Mucosa of stomach (tissue), 1 donor: ENCODE data around the gene SMO.

Experiments
- H3K27me3 ChIP-seq: one replicate; pipeline ENCODE4 v1.7.0; 2013; ENCODE audit warnings: mild to moderate bottlenecking, low read length; ENCODE audit not compliant: control insufficient read depth, insufficient read depth
- H3K36me3 ChIP-seq: one replicate; pipeline ENCODE4 v1.7.0; 2013; ENCODE audit warnings: low read length; ENCODE audit not compliant: control insufficient read depth, insufficient read depth
- H3K4me1 ChIP-seq: one replicate; pipeline ENCODE4 v1.7.0; 2013; ENCODE audit warnings: mild to moderate bottlenecking, low read length; ENCODE audit not compliant: control insufficient read depth, insufficient read depth
- H3K4me3 ChIP-seq: one replicate; pipeline ENCODE4 v1.7.0; 2013; ENCODE audit warnings: low read length
- H3K9ac ChIP-seq: one replicate; pipeline ENCODE4 v1.7.0; 2013; ENCODE audit warnings: mild to moderate bottlenecking, low read length, moderate library complexity
- H3K9me3 ChIP-seq: one replicate; pipeline ENCODE4 v1.7.0; 2013; ENCODE audit warnings: mild to moderate bottlenecking, low read length, moderate library complexity; ENCODE audit not compliant: control insufficient read depth
- donor health status: Pancreatic carcinoma.

Gene SMO

DNA sequence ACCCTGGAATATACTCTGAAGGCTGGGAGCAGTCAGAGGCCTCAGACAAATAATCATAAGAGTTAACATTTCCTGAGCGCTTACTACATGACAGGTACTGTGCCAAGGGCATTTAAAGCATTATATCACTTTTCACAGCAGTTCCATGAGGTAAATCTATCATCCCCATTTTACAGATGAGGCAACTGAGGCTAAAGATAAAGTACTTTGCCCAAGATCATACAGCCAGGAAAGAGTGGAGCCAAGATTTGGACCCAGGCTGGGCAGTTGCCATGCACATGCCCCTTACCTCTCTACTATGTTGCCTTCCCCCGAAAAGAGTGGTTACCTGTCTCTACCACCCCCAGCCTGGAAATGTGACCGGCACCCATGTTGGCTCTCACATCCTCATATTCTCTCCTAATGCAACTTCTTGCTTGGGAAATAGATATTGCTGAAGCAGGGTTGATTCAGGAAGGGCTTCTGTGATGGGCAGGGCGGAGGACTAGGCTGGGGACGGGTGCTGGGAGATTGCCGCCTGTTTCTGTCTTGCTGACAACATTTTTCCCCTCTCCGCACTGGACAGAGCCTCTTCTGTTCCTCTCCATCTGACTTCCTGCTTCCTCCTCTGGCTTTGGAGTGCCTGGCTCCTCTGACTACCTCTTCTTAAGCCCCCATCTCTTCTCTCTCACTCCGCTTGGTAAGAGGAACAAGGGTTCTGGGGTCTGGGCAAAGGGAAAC, 13.8 kb downstream of the SMO start:
- no peaks in the 10 kb centered on the region for H3K4me1 ChIP-seq
- no peaks in the 10 kb centered on the region for H3K27me3 ChIP-seq
- no peaks in the 10 kb centered on the region for H3K36me3 ChIP-seq
- H3K9me3 ChIP-seq: no peaks in the 10 kb centered on the region
- H3K9ac ChIP-seq: no peak overlapping the region
- H3K4me3 ChIP-seq: no peak overlapping the region

DNA sequence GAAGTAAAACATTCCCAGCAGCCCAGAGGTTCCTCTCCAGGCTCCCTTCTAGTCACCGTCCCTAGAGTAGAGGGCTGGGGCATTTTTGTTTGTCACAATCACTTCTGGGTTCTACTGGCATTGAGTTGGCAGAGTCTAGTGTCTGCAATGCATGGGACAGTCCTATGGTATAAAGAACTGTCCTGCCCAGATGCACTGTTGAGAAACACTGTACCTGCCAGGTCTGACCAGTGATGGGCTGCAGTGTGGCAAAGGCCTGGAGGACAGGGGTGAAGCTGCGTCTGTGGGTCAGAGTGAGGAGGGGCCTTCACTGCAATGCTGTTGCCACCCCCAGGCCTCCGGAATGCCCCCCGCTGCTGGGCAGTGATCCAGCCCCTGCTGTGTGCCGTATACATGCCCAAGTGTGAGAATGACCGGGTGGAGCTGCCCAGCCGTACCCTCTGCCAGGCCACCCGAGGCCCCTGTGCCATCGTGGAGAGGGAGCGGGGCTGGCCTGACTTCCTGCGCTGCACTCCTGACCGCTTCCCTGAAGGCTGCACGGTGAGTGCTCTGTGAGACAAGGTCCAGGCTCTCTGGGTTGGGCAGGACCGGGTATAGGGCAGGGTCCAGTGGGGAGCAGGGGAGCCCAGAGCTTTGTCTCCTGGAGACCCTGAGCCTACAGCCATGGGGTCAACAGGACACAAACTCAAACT, 14.8 kb downstream of the SMO start:
- no peaks in the 10 kb centered on the region for H3K9me3 ChIP-seq
- H3K4me3 ChIP-seq: no peak overlapping the region
- H3K27me3 ChIP-seq: no peaks in the 10 kb centered on the region
- no peaks in the 10 kb centered on the region for H3K36me3 ChIP-seq
- H3K4me1 ChIP-seq: no peaks in the 10 kb centered on the region
- no peak overlapping the region for H3K9ac ChIP-seq

DNA sequence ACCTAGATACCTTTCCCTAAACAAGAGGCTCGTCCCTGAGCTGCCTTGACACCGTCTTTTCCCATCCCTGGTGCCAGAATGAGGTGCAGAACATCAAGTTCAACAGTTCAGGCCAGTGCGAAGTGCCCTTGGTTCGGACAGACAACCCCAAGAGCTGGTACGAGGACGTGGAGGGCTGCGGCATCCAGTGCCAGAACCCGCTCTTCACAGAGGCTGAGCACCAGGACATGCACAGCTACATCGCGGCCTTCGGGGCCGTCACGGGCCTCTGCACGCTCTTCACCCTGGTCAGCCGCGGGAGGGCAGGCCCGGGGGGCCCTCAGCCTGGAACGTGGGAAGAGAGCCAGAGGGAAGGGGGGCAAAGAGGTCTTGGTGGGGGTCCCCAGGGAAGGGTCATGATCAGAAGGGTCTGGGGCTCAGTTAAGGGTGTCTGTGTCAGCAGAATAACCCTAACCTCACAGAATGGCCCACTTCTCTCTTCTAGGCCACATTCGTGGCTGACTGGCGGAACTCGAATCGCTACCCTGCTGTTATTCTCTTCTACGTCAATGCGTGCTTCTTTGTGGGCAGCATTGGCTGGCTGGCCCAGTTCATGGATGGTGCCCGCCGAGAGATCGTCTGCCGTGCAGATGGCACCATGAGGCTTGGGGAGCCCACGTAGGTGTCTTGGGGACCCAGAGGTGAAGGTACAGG, 16.8 kb downstream of the SMO start:
- no peaks in the 10 kb centered on the region for H3K9me3 ChIP-seq
- no peaks in the 10 kb centered on the region for H3K4me1 ChIP-seq
- H3K4me3 ChIP-seq: no peak overlapping the region
- H3K27me3 ChIP-seq: no peaks in the 10 kb centered on the region
- H3K36me3 ChIP-seq: no peaks in the 10 kb centered on the region
- no peak overlapping the region for H3K9ac ChIP-seq

DNA sequence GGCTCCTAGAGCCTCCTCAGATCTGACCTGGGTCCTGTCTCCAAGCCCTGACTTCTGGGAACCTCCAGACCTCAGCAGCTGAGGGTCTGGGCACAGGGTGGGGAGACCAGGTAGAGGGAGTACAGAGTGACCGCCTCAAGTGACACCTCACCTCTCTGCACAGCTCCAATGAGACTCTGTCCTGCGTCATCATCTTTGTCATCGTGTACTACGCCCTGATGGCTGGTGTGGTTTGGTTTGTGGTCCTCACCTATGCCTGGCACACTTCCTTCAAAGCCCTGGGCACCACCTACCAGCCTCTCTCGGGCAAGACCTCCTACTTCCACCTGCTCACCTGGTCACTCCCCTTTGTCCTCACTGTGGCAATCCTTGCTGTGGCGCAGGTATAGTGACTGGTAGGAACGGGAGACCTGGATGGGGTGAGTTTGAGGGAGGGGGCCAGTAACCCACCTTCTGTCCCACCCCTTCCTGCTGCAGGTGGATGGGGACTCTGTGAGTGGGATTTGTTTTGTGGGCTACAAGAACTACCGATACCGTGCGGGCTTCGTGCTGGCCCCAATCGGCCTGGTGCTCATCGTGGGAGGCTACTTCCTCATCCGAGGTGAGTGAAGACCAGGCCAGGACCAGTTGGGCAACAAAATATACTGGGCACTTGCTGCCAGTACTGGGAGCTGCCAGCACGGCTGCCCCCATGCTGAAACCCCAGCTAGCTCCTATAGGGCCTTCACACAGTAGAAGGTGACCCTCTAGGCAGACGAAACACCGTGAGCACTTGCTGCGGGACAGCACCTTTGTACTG, 17.8 kb downstream of the SMO start:
- H3K4me1 ChIP-seq: no peaks in the 10 kb centered on the region
- no peaks in the 10 kb centered on the region for H3K36me3 ChIP-seq
- no peak overlapping the region for H3K9ac ChIP-seq

DNA sequence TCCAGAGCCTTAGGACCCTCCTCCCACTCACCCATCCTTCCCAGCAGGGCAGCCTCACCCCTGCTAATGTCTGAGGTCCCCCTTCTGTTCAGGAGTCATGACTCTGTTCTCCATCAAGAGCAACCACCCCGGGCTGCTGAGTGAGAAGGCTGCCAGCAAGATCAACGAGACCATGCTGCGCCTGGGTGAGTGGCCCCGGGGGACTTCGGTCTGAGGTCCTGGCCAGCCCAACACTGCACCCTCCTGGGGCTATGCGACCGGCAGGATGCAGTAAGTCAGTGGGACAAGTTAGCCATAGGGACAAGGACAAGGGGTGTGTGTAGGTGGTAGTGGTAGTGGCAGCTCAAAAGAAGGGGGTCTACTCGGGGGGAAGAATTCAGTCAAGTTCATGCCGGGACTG, 20.2 kb downstream of the SMO start:
- no peaks in the 10 kb centered on the region for H3K36me3 ChIP-seq
- H3K4me1 ChIP-seq: no peaks in the 10 kb centered on the region
- H3K9me3 ChIP-seq: no peaks in the 10 kb centered on the region
- H3K9ac ChIP-seq: no peak overlapping the region
- no peak overlapping the region for H3K4me3 ChIP-seq
- H3K27me3 ChIP-seq: no peaks in the 10 kb centered on the region

More for the DNA sequence above, 17.8 kb downstream of the SMO start:
- no peaks in the 10 kb centered on the region for H3K9me3 ChIP-seq
- H3K4me3 ChIP-seq: no peak overlapping the region
- no peaks in the 10 kb centered on the region for H3K27me3 ChIP-seq

DNA sequence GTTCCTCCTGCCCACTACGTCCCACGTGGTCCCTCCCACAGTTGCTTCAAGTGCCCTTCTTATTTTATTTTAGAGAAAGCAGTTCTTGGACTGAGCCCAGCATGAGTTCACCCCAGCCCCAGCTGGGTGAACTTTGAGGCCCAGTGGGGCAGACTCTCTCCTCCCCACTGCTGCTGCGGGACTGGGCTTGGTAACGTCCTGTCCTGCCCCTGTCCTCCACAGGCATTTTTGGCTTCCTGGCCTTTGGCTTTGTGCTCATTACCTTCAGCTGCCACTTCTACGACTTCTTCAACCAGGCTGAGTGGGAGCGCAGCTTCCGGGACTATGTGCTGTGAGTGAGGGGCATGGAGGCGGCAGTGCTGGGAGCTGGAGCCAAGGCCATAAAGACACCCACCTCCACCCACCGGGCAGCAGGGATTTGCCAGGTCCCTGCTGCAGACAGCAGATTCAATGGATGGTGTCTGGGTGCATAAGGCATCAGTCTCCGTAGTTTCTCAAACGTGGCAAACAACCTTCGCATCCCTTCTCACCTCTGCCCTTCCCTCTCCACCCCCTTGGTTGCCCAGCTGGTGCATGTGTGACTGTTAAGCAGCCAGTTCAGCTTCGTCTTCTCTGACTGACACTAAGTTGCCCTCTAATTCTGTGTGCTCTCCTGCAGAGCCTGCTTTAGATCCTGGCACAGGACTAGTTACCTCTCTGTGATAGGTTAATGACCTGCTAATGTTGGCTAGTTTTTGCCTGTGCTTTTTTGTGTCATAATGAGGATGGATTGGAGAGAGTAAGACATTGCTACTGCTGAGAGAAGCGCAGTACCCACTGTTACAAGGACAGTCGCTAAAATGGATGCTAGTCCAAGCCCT, 20.9 kb downstream of the SMO start:
- no peaks in the 10 kb centered on the region for H3K4me1 ChIP-seq
- H3K9ac ChIP-seq: no peak overlapping the region
- no peak overlapping the region for H3K4me3 ChIP-seq
- no peaks in the 10 kb centered on the region for H3K9me3 ChIP-seq
- H3K36me3 ChIP-seq: no peaks in the 10 kb centered on the region
- no peaks in the 10 kb centered on the region for H3K27me3 ChIP-seq

DNA sequence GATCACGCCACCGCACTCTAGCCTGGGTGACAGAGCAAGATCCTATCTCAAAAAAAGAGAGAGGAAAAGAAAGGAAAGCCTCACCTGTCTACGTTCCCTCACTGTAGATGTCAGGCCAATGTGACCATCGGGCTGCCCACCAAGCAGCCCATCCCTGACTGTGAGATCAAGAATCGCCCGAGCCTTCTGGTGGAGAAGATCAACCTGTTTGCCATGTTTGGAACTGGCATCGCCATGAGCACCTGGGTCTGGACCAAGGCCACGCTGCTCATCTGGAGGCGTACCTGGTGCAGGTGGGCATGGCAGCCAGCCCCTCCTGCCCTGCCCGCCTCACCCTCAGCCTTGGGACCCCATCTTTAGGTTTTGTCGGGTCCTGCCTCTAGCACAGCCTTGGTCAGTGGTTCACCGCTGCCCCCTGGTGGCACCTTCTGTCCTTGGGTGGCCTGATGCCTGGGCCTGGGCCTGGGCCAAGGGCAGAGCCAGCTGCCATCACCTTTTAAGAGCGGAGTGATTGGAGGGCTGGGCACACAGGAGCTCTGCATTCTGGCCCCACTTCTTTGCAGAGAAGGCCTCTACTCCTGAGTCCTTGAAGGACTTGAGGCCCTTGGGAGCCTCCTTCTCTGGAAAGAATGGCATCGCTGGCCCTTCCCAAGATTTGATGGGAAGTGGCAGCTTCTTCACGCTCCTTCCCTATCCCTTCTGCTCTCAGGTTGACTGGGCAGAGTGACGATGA, 22.0 kb downstream of the SMO start:
- Histone ChIP-seq H3K4me3 (no peak overlapping the region), H3K36me3 (no peaks in the 10 kb centered on the region), H3K9ac (no peak overlapping the region), H3K4me1 (no peaks in the 10 kb centered on the region), H3K27me3 (no peaks in the 10 kb centered on the region), H3K9me3 (no peaks in the 10 kb centered on the region)

DNA sequence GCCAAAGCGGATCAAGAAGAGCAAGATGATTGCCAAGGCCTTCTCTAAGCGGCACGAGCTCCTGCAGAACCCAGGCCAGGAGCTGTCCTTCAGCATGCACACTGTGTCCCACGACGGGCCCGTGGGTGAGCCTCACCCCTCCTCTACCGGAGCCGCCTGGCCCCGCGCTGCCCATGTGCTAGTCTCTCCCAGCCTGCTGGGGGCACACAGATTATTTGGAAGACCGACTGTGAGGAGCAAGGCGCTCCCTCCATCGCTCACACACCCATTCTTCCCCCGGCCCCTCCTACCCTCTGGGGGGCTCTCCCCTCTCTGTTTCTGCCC, 22.5 kb downstream of the SMO start:
- no peaks in the 10 kb centered on the region for H3K27me3 ChIP-seq
- no peaks in the 10 kb centered on the region for H3K9me3 ChIP-seq
- H3K4me3 ChIP-seq: no peak overlapping the region
- H3K36me3 ChIP-seq: no peaks in the 10 kb centered on the region
- H3K9ac ChIP-seq: no peak overlapping the region
- no peaks in the 10 kb centered on the region for H3K4me1 ChIP-seq

DNA sequence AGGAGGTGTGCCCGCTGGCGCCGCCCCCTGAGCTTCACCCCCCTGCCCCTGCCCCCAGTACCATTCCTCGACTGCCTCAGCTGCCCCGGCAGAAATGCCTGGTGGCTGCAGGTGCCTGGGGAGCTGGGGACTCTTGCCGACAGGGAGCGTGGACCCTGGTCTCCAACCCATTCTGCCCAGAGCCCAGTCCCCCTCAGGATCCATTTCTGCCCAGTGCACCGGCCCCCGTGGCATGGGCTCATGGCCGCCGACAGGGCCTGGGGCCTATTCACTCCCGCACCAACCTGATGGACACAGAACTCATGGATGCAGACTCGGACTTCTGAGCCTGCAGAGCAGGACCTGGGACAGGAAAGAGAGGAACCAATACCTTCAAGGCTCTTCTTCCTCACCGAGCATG, 23.7 kb downstream of the SMO start:
- no peaks in the 10 kb centered on the region for H3K27me3 ChIP-seq
- H3K9me3 ChIP-seq: no peaks in the 10 kb centered on the region
- no peaks in the 10 kb centered on the region for H3K4me1 ChIP-seq
- H3K36me3 ChIP-seq: no peaks in the 10 kb centered on the region
- no peak overlapping the region for H3K4me3 ChIP-seq
- no peak overlapping the region for H3K9ac ChIP-seq

DNA sequence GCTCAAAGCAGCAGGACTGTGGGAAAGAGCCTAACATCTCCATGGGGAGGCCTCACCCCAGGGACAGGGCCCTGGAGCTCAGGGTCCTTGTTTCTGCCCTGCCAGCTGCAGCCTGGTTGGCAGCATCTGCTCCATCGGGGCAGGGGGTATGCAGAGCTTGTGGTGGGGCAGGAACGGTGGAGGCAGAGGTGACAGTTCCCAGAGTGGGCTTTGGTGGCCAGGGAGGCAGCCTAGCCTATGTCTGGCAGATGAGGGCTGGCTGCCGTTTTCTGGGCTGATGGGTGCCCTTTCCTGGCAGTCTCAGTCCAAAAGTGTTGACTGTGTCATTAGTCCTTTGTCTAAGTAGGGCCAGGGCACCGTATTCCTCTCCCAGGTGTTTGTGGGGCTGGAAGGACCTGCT, 24.2 kb downstream of the SMO start:
- H3K9ac ChIP-seq: no peak overlapping the region
- H3K27me3 ChIP-seq: no peaks in the 10 kb centered on the region
- no peaks in the 10 kb centered on the region for H3K9me3 ChIP-seq
- no peak overlapping the region for H3K4me3 ChIP-seq
- H3K36me3 ChIP-seq: no peaks in the 10 kb centered on the region
- H3K4me1 ChIP-seq: no peaks in the 10 kb centered on the region

DNA sequence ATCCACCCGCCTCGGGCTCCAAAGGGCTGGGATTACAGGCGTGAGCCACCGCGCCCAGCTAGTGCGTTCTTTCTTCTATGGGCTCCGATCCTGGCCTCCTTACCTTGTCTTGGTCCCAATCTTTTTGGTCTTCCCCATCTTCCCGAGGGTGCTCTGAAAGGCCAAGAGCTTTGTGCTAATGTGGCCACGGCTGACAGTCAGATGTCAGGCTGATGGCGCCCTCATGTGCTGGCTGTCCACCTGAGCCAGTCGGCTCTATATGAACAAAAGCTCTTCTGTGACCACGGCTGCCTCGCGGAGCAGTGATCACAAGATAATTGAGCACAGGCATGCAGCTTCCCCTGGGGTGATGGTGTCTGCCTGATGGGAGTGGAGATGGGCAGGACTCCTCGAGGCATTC, 25.4 kb downstream of the SMO start:
- Histone ChIP-seq H3K27me3 (no peaks in the 10 kb centered on the region), H3K9ac (no peak overlapping the region), H3K36me3 (no peaks in the 10 kb centered on the region), H3K4me3 (no peak overlapping the region), H3K4me1 (no peaks in the 10 kb centered on the region), H3K9me3 (no peaks in the 10 kb centered on the region)
